Measurements from ENCODE around the gene SV2C. TPM values are rescaled to one million over a fixed set of nuclear protein-coding genes. Genes with fewer than 3 reads are reported as not detected.

Gene SV2C
- total RNA-seq, 1 donor from 2014 or later, result 0.15 TPM

DNA sequence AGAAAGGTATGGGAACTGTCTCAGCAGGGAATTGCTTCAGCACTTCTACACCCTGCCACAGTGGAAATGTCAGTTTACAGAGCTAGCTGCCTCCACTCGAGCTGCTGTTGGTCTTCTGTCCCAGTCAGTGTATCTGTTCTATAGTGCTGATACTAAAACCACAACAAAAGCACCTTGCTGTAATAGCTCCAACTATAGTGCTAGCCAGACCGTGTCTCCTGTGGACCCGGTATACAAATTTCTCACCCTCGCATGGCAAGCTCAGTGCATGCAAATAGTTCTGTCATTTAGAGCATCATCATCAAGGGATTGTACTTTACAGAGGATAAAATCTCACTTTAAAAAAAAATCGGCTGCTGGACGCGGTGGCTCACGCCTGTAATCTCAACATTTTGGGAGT lies 268.4 kb downstream of the SV2C start:
- H3K4me3 Mint-ChIP-seq (ENCODE audit: unreplicated experiment), result no peak overlapping the region
- TF ChIP-seq, protein P1, sequence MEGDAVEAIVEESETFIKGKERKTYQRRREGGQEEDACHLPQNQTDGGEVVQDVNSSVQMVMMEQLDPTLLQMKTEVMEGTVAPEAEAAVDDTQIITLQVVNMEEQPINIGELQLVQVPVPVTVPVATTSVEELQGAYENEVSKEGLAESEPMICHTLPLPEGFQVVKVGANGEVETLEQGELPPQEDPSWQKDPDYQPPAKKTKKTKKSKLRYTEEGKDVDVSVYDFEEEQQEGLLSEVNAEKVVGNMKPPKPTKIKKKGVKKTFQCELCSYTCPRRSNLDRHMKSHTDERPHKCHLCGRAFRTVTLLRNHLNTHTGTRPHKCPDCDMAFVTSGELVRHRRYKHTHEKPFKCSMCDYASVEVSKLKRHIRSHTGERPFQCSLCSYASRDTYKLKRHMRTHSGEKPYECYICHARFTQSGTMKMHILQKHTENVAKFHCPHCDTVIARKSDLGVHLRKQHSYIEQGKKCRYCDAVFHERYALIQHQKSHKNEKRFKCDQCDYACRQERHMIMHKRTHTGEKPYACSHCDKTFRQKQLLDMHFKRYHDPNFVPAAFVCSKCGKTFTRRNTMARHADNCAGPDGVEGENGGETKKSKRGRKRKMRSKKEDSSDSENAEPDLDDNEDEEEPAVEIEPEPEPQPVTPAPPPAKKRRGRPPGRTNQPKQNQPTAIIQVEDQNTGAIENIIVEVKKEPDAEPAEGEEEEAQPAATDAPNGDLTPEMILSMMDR (IDR thresholded peaks at IDR 0.05; ENCODE audit: unreplicated experiment), result no peak

DNA sequence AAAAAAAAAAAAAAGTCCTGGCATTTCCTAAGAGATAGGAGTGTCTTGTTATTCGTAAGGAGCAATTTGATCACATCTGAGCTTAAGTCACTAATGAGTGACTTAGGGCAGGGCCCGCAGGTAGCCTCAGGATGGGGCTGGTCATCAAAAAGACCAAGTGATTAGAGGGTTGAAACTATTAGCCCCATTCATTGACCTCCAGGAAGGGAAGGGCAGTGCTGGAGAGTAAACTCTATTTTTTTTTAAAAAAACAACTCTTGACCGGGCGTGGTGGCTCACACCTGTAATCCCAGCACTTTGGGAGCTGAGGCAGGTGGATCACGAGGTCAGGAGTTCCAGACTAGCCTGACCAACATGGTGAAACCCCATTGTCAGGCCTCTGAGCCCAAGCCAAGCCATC lies 273.7 kb downstream of the SV2C start:
- H3K9me3 Mint-ChIP-seq (ENCODE audit: unreplicated experiment), result no peaks in the 10 kb centered on the region
- H3K36me3 Mint-ChIP-seq (ENCODE audit: low read depth, unreplicated experiment), result no peaks in the 10 kb centered on the region
- peaks cover 4% of the 10 kb centered on the region for H3K27me3 Mint-ChIP-seq (ENCODE audit: unreplicated experiment)
- no peak overlapping the region for H3K27ac Mint-ChIP-seq (ENCODE audit: unreplicated experiment)
- no peaks in the 10 kb centered on the region for H3K4me1 Mint-ChIP-seq (ENCODE audit: unreplicated experiment)
- no peak overlapping the region for H3K4me3 Mint-ChIP-seq (ENCODE audit: unreplicated experiment)
- TF ChIP-seq, protein P1 (IDR thresholded peaks at IDR 0.05; ENCODE audit: unreplicated experiment), result no peak
- DNase-seq (ENCODE audit: low spot score), result no peak

More for the DNA sequence above, 268.4 kb downstream of the SV2C start:
- Mint-ChIP-seq H3K4me1 (ENCODE audit: unreplicated experiment) (peaks cover 9% of the 10 kb centered on the region), H3K36me3 (ENCODE audit: low read depth, unreplicated experiment) (no peaks in the 10 kb centered on the region), H3K27ac (ENCODE audit: unreplicated experiment) (no peak overlapping the region), H3K27me3 (ENCODE audit: unreplicated experiment) (no peaks in the 10 kb centered on the region), H3K9me3 (ENCODE audit: unreplicated experiment) (no peaks in the 10 kb centered on the region)
- DNase-seq (ENCODE audit: low spot score), result no peak

DNA sequence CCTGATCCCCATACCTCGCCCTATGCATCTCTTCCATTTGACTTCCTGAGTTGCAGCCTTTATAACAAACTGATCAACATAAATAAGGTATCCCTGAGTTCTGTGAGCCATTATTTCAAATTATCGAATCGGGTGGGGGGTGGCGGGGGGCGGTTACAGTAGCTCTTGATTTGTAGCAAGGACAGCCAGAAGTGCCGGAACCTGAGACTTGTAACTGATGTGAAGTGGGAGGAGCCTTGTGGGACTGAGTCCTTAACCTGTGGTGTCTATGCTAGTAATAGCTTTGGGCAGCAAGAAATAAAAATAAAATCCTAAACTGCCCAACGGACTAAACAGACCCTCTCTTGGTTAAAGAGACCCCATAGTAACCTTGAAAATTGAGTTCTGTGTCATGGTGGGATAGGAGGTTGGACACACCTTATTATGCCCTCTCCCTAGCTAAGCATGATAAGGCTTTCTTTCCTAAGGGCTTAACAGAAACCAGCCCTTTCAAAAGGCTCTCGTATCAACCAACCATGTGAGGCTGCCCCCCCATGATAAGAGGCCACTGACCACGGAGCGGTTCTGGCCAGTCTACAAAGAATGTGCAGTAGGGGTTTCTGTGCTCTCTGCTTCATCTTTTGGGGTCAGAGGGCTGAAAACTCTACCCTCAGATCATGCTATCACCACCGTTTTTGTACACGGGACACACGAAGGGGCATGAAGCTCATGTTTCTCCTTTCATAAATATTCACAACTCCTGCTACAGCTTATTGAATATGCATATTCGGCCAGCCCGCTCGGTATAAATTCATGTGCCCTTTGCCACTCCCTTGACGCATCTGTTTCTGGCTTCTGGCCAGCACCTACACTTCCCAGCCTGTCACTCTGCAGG lies 280.4 kb downstream of the SV2C start:
- peaks cover 4% of the 10 kb centered on the region for H3K27me3 Mint-ChIP-seq (ENCODE audit: unreplicated experiment)
- no peak overlapping the region for H3K27ac Mint-ChIP-seq (ENCODE audit: unreplicated experiment)
- TF ChIP-seq, protein P1 (IDR thresholded peaks at IDR 0.05; ENCODE audit: unreplicated experiment), result no peak
- H3K4me1 Mint-ChIP-seq (ENCODE audit: unreplicated experiment), result peaks cover 6% of the 10 kb centered on the region
- H3K4me3 Mint-ChIP-seq (ENCODE audit: unreplicated experiment), result no peak overlapping the region
- no peaks in the 10 kb centered on the region for H3K9me3 Mint-ChIP-seq (ENCODE audit: unreplicated experiment)
- DNase-seq (ENCODE audit: low spot score), result no peak
- H3K36me3 Mint-ChIP-seq (ENCODE audit: low read depth, unreplicated experiment), result no peaks in the 10 kb centered on the region

DNA sequence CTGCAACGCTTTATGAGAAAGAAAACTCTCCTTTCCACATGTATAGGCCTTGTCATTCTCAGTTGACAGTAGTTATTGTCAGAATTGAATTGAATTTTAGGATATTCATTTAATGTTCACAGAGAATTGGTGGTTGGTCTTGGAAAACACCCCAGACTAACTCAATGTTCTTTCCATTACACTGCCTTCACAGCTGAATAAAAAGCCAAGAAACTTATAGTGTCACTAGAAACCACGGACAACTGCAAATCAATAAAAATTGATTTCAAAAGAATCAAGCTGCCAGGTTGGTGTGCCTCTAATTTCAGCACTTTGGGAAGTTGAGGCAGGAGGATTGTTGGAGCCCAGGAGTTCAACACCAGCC lies 281.0 kb downstream of the SV2C start:
- TF ChIP-seq, protein P1 (IDR thresholded peaks at IDR 0.05; ENCODE audit: unreplicated experiment), result no peak
- H3K36me3 Mint-ChIP-seq (ENCODE audit: low read depth, unreplicated experiment), result no peaks in the 10 kb centered on the region
- DNase-seq (ENCODE audit: low spot score), result no peak
- no peaks in the 10 kb centered on the region for H3K9me3 Mint-ChIP-seq (ENCODE audit: unreplicated experiment)
- H3K4me1 Mint-ChIP-seq (ENCODE audit: unreplicated experiment), result peaks cover 11% of the 10 kb centered on the region
- no peak overlapping the region for H3K4me3 Mint-ChIP-seq (ENCODE audit: unreplicated experiment)
- H3K27me3 Mint-ChIP-seq (ENCODE audit: unreplicated experiment), result peaks cover 4% of the 10 kb centered on the region
- H3K27ac Mint-ChIP-seq (ENCODE audit: unreplicated experiment), result no peak overlapping the region

DNA sequence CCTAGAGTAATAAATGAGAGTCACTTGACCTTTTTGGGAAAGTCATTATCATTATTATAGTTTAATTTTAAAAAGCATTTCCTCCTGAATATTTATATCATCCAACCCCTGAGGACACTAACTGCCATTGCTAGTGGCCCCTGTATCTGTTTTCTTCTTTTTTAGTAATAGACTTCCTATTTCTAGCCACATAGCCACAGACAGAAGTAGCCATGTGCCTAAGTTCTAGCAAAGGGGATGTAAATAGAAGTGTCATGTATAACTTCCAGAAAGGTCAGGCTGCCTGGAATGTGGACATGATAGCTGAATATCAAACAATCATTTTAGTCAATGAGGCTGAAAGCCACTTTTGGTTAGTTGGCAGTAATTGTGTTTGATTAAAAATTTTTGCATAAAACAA lies 282.4 kb downstream of the SV2C start:
- Mint-ChIP-seq H3K4me3 (ENCODE audit: unreplicated experiment) (no peak overlapping the region), H3K27ac (ENCODE audit: unreplicated experiment) (no peak overlapping the region), H3K36me3 (ENCODE audit: low read depth, unreplicated experiment) (no peaks in the 10 kb centered on the region), H3K27me3 (ENCODE audit: unreplicated experiment) (peaks cover 4% of the 10 kb centered on the region), H3K4me1 (ENCODE audit: unreplicated experiment) (peaks cover 13% of the 10 kb centered on the region), H3K9me3 (ENCODE audit: unreplicated experiment) (no peaks in the 10 kb centered on the region)
- TF ChIP-seq, protein P1 (IDR thresholded peaks at IDR 0.05; ENCODE audit: unreplicated experiment), result no peak
- DNase-seq (ENCODE audit: low spot score), result no peak
